Measurements from ENCODE around the gene DDX20. TPM values are rescaled to one million over a fixed set of nuclear protein-coding genes. Genes with fewer than 3 reads are reported as not detected.

DDX20 gene
- total RNA-seq: 26.1 TPM

GRCh38 chr1:111755331-111756123 lies at the start of gene DDX20:
Gene DDX20 (plus strand): TSS chr1:111755901. CDS start chr1:111755925, 24 bp downstream.
- FAIRE-seq (no peak), DNase-seq (ENCODE audit: low spot score in 2 of 2) (peak; percentile 93)

GRCh38 chr1:111706921-111707320 lies 48.8 kb upstream of the DDX20 start:
- no peak for FAIRE-seq
- DNase-seq (ENCODE audit: low spot score in 2 of 2): no peak

GRCh38 chr1:111707906-111708305 lies 47.8 kb upstream of the DDX20 start:
- FAIRE-seq: no peak
- no peak for DNase-seq (ENCODE audit: low spot score in 2 of 2)

GRCh38 chr1:111709986-111710385 lies 45.7 kb upstream of the DDX20 start:
- no peak for DNase-seq (ENCODE audit: low spot score in 2 of 2)
- FAIRE-seq: no peak

GRCh38 chr1:111716333-111716732 lies 39.4 kb upstream of the DDX20 start:
- DNase-seq (ENCODE audit: low spot score in 2 of 2) (no peak), FAIRE-seq (no peak)

- FAIRE-seq: no peak
- no peak for DNase-seq (ENCODE audit: low spot score in 2 of 2)
Observed at GRCh38 chr1:111717450-111717849, 38.3 kb upstream of the DDX20 start.

GRCh38 chr1:111719135-111719534 lies 36.6 kb upstream of the DDX20 start:
- DNase-seq (ENCODE audit: low spot score in 2 of 2) (no peak), FAIRE-seq (no peak)

GRCh38 chr1:111719674-111720132 lies 36.0 kb upstream of the DDX20 start:
- DNase-seq (ENCODE audit: low spot score in 2 of 2) (no peak), FAIRE-seq (no peak)

GRCh38 chr1:111720274-111720976 lies 35.3 kb upstream of the DDX20 start:
- no peak for FAIRE-seq
- DNase-seq (ENCODE audit: low spot score in 2 of 2): no peak

- FAIRE-seq: no peak
Observed at GRCh38 chr1:111720977-111721786, 34.5 kb upstream of the DDX20 start.

GRCh38 chr1:111723091-111723806 lies 32.5 kb upstream of the DDX20 start:
- no peak for DNase-seq (ENCODE audit: low spot score in 2 of 2)

More at GRCh38 chr1:111720977-111721786, 34.5 kb upstream of the DDX20 start:
- no peak for DNase-seq (ENCODE audit: low spot score in 2 of 2)

GRCh38 chr1:111723871-111724270 lies 31.8 kb upstream of the DDX20 start:
- DNase-seq (ENCODE audit: low spot score in 2 of 2) (no peak), FAIRE-seq (no peak)

More at GRCh38 chr1:111723091-111723806, 32.5 kb upstream of the DDX20 start:
- FAIRE-seq: no peak

- FAIRE-seq (no peak), DNase-seq (ENCODE audit: low spot score in 2 of 2) (peak in 1 of 2 donors; percentile 33)
Observed at GRCh38 chr1:111725192-111725591, 30.5 kb upstream of the DDX20 start.

- no peak for FAIRE-seq
Observed at GRCh38 chr1:111727056-111727455, 28.6 kb upstream of the DDX20 start.

GRCh38 chr1:111729271-111729921 lies 26.3 kb upstream of the DDX20 start:
- DNase-seq (ENCODE audit: low spot score in 2 of 2): no peak

More at GRCh38 chr1:111727056-111727455, 28.6 kb upstream of the DDX20 start:
- DNase-seq (ENCODE audit: low spot score in 2 of 2): no peak

GRCh38 chr1:111729946-111730681 lies 25.6 kb upstream of the DDX20 start:
- DNase-seq (ENCODE audit: low spot score in 2 of 2): no peak

More at GRCh38 chr1:111729271-111729921, 26.3 kb upstream of the DDX20 start:
- no peak for FAIRE-seq

GRCh38 chr1:111730706-111731105 lies 25.0 kb upstream of the DDX20 start:
- DNase-seq (ENCODE audit: low spot score in 2 of 2): no peak
- FAIRE-seq: no peak

More at GRCh38 chr1:111729946-111730681, 25.6 kb upstream of the DDX20 start:
- no peak for FAIRE-seq

GRCh38 chr1:111731956-111732355 lies 23.7 kb upstream of the DDX20 start:
- FAIRE-seq: no peak
- no peak for DNase-seq (ENCODE audit: low spot score in 2 of 2)

GRCh38 chr1:111732718-111733117 lies 23.0 kb upstream of the DDX20 start:
- FAIRE-seq: no peak
- no peak for DNase-seq (ENCODE audit: low spot score in 2 of 2)
